OCI-M2 (cell line): ENCODE measurements around the gene ZNF710.
"Not testable (repeated sequence)": the region's sequence is repeated elsewhere in the genome, so short reads cannot be mapped to it uniquely, and the experiment has no call there.

ENCODE experiments used
- DNase-seq: peaks from one replicate; lab custom pipeline; 2025; ENCODE audit not compliant: unreplicated experiment; lab: John Stamatoyannopoulos, UW

The ZNF710 gene

DNA sequence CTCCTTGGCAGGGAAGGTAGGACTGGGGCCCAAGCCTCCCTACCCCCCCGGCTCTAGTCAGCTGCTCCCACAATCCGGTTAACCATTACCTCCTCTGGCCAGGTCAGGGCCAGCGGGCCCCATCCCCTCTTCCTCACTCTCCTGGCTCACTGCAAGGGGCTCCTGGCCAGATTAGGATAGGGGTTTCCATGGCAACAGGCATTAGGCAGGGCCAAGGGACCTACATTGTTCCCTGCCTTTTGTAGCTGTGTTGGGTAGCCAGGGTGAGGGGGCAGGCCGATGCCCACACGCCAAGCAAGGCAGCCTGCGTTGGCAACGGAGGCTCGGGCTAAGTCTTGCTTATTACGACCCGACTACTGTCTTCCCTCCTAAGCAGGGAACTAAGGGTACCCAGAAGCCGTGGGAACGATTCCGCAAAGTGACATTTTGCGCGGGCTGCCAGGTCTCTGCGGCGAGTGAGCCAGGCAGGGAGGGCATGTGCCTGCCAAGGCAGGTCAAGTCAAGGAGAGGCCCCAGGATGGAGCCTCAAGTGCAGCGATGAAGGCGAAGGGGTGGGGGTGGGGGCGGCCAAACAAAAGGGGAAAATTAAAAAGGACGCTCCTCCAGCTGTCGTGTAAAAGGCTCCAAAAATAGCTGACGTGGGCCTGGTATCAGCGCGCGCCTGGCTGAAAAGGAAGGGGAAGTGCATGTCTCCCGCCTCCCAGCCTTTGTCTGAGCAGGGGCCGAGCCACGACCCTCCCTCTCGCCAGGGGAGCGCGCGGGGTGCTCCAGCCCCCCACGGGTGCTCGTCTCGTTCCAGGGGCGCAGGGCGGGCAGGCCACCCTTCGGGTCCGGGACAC lies 100.2 kb downstream of the ZNF710 start:
- no peak for DNase-seq

DNA sequence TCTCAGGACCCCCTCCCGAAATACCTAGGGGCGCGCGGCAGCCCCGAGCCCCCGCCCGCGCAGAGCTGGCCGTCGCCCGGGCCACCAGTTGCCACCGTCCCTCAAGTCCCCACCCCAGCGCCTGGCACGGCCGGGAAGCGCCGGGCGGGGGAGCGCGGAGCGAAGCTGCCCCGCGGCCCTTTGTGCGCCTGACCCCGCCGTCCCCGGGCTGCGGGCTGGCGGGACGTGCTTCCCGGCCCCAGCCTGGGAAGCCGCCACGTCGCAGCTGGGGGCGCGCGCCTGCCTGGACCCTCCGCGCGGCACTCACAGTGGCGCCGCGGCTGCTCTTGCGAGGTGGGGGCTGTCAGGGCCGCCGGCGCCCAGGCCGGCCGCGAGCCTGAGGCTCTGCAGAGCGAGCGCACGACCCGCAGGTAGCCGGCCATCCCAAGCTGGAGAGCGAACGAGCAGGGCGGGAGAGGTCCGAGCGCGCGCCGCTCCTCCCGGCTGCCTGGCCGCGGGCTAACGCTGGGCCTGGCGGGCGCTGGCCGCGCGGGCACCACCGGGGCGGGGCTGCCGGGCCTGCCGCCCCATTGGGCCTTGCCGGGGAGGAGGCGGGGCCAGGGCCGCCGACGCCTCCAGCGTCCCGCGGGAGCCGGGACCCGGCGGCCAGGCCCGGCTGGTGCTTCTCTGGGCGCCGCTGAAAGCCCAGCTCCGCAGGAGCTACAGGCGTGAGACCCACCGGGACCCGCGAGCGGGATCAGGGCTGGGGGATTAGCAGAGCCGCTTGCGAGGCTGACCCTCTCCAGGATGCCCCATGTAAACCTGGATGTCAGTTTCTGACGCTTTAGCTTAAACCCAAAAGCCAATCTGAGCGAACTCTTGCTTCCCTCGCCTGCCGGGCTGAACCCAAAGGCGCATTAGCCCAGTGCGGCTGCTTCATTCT lies 101.1 kb downstream of the ZNF710 start, which contains the start of gene IDH2:
IDH2 (minus strand) TSS at position 500 of the 922 bp plus-strand sequence; CDS start at position 422, 78 bp downstream.
- DNase-seq: peak; percentile 38

DNA sequence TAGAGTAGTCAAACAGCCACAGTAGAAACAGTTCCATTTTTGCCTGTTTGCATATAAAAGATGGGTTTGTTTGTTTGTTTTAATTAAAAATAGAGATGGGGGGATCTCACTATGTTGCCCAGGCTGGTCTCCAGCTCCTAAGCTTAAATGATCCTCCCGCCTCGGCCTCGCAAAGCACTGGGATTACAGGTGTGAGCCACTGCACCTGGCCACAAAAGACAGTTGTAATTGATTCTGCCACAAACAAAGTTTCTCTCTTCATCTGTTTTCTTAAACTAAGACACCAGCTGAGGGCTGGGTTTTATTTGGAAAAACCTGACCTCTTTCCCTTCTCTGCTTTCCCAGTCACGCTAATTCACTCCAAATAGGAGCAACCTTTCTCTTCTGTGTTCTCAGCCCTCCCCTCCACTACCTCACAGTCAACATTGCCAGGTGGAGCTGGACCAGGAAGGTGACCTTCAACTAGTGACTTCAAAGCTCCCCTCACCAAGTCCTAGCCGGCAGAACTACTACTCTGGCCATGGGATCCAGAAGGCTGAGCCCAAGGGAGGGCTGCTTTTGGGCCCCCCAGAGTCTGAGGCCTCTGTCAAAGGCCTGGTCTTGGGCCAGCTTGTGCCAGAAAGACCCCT lies 102.7 kb downstream of the ZNF710 start:
- DNase-seq: no peak

DNA sequence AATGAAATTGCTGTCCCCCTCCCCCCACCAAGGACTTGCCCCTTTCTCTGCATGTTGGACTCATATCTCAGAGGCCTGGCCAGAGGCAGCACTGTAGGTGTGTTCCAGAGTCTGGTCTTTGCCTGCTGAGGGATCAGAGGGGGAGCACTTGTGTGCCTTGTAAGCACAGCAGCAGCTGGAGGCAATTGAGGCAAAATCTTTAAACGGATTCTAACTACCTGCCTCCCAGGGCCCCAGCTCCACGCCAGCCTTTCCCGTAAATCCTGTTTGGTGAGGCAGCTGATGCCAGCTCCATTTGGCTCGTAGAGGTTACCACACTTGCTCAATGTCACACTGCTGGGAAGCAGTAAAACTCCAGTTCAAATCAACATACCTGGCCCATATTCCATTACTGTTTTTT lies 103.4 kb downstream of the ZNF710 start:
- DNase-seq: no peak

DNA sequence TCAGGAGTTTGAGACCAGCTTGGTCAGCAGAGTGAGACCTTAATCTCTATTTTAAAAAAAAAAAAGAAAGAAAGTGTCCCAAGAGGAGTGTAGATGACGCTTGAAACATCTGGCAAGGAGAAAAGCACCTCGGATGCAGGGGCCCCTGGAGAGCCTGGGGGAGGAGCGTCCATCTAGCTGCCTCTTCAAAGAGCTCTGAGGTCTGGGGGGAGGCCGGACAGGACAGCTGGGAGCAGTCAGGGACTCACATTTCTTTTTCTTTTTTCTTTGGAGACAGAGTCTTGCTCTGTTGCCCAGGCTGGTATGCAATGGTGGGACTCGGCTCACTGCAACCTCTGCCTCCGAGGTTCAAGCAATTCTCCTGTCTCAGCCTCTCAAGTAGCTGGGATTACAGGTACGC lies 104.4 kb downstream of the ZNF710 start:
- no peak for DNase-seq

DNA sequence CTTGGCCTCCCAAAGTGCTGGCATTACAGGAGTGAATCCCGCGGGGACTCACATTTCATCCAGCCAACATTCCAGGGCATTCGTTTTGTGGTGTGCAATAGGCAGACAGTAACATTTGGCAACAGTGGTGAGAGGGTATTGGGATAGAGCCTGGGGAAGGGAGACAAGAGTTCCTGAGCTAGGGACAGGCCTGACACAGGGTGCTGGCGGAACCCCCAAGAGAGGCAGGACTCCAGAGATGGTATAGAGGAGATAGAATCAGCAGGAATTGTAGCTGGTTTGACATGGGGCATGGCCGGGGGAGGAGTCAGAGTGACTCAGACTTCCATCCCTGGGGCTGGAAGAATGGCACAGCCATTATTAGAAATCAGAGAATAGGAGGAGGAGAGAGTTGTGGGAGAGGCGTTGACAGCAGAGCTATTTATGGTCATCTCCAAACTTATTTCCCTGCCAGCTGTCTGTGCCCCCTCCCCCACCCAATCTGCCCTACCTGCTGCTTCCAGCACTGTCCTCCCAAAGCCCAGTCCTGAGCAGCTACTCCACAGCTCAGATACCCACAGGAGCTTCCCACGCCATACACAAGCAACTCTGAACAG lies 105.5 kb downstream of the ZNF710 start:
- DNase-seq: no peak

DNA sequence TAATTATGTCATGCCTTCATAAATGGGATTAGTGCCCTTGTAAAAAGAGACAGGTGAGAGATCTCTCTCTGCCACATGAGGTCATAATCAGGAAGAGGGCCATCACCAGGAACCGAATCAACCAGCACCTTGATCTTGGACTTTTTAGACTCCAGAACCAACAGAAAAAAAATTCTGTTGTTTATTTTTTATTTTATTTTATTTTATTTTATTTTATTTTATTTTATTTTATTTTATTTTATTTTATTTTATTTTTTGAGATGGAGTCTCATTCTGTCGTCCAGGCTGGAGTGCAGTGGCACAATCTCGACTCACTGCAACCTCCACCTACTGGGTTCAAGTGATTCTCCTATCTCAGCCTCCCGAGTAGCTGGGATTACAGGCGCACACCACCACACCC lies 106.9 kb downstream of the ZNF710 start:
- not testable (repeated sequence) for DNase-seq

DNA sequence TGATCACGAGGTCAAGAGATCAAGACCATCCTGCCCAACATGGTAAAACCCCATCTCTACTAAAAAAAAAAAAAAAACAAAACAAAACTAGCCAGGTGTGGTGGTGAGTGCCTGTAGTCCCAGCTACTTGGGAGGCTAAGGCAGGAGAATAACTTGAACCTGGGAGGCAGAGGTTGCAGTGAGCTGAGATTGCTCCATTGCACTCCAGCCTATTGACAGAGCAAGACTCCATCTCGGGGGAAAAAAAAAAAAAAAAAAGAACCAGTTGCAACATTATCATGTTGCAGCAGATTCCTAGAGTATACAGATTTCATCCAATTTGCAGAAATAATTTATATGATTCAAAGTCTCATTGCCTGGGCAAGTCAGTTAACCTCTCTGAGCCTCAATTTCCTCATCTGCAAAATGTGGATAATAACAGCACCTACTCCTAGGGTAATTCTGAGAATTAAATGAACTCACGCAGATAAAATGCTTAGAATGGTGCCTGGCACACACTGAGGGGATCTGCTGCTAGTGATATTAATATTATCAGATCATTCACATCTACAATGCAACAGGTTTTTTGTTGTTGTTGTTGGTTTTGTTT lies 108.1 kb downstream of the ZNF710 start:
- not testable (repeated sequence) for DNase-seq

DNA sequence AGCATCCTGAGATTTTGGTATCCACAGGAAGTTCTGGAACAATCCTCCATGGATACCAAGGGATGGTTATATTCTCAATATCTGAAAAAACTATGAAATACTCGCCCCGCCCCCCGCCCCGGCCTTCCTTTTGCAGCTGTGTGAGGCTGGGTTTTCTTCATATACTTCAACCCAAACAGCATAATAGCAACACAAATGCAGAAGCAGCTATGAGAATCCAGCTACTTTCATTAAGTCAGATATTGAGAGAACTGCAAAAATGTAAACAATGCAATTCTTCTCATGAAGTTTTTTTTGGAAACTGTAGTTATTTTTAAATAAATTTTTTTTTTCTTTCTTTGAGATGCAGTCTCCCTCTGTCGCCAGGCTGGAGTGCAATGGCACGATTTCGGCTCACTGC lies 112.0 kb downstream of the ZNF710 start:
- no peak for DNase-seq

DNA sequence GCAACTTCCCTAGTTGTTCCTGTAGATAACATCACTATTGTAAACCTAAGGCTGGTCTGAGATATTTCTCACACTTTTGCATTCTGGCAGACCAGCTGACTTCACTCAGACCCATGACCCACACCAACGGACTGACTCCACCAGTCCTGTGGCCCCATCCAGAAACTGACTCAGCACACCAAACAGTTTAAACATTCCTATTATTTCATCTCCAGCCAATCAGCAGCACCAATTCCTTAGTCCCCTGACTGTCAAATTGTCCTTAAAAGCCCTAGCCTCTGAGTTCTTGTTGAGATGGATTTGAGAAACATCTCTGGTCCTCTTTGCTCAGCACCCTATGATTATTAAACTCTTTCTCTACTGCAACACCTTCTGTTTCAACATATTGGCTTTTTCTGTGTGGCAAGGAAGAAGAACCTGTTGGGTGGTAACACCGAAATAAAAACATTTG lies 113.4 kb downstream of the ZNF710 start:
- DNase-seq: no peak

DNA sequence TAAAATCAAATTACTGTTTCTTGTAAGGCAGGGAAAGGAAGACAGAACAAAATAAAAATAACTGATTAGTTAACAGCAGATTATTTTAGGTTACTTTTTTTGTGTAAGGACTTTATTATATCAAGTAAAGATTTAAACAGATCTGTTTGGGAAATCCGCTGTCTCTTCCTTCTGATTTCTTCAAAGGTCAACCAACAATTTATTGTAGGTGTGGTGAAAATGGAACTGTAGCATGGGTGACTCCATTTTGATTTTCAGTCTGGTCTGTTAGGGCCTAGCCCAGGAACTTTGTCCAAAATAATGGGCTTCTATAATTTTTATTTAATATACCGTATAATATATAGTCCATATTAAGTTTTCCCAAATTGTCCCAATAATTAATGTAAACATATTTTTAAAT lies 114.7 kb downstream of the ZNF710 start:
- DNase-seq: no peak

DNA sequence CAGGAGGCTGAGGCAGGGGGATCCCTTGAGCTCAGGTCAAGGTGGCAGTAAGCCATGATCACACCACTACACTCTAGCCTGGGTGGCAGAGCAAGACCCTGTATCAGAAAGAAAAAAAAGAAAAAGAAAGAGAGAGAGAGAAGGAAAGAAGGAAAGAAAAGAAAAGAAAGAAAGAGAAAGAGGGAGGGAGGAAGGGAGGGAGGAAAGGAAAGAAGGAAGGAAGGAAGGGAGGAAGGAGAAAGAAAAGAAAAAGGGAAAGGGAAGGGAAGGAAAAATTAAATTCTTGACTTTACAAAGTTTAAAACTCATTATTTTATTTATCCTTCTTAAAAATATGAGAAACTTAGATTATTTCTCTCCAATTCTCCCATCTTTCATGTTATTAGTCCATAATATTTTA lies 118.2 kb downstream of the ZNF710 start:
- no peak for DNase-seq

DNA sequence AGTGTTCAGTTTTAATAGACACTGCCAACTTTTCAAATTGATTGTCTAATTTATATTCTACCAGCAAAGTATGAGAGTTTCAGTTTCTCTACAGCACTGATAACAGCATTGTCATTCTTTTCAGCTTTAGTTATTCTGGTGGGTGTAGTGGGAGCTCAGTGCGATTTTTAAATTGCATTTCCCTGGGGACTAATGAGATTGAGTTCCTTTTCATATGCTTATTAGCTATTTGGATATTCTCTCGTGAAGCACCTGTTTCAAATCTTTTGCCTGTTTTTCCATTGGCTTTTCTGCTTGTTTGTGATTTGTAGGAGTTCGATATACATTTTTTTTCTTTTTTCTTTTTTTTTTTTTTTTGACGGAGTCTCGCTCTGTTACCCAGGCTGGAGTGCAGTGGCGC lies 120.0 kb downstream of the ZNF710 start:
- DNase-seq: no peak

DNA sequence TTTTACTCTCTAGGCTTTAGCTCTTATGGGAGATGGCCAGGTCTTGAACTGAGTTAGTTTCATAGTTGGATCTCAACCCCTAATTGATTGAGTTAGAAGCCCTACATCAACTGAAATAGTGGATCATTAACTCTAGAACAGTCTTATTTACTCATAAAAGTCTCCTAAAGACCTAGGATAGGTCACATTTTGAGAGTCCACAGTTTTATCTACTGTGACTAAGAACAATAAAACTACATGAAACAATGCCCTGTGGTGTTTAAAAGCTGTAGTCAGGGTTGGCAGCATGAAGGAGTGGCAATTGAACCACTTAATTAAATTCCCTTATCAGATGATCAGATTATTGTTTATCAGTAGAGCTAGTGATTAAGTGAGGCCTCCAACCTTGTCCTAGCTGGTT lies 123.4 kb downstream of the ZNF710 start:
- no peak for DNase-seq

DNA sequence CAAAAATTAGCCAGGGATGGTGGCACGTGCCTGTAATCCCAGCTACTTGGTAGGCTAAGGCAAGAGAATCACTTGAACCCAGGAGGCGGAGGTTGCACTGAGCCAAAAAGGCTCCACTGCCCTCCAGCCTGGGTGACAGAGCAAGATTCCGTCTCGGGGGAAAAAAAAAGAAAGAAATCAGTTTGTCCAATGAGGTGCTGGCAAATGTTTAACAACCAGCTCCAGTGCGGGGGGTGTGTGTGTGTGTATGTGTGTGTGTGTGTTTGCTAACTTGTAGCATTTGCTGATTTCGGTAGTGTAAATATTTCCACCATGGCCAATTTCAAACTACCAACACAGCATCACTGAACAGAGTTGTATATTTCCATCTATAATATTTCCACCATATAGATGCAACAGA lies 124.9 kb downstream of the ZNF710 start:
- no peak for DNase-seq

DNA sequence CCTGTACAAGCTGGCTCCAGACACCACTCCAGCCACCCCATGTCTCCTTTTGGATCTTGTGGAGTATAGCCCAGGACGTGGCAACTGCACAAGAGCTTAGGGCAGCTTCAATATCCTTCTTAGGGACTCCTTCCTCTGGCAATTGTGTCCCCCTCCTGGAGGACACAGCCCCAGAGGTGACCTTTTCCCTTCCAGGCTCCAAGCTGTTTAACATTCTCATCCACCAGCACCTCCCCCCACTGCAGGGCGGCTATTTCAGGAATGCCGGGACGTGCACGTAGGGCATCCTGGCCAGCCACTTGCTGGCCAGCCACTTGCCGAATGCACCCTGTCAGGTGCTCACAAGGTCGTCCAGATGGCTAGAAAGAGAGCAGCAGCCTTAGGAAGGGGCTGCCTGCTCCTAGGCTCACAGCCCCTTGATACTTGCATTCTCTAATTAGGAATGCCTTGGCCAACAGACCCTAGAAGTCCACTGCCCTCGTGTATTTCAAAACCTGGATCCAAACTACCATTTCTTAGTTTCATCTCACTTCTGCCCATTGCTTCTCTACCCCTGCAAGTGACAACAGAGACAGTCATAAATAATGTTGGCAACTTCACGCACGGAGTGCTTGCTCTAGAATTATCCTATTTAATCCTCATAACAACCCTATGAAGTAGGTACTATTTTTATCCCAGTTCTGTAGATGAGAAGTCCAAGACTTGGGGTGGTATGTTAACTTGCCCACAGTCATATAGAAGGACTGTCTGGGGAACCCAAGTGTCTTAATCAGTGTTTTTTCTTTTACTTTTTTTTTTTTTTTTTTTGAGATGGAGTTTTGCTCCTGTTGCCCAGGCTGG lies 125.7 kb downstream of the ZNF710 start:
- DNase-seq: no peak

DNA sequence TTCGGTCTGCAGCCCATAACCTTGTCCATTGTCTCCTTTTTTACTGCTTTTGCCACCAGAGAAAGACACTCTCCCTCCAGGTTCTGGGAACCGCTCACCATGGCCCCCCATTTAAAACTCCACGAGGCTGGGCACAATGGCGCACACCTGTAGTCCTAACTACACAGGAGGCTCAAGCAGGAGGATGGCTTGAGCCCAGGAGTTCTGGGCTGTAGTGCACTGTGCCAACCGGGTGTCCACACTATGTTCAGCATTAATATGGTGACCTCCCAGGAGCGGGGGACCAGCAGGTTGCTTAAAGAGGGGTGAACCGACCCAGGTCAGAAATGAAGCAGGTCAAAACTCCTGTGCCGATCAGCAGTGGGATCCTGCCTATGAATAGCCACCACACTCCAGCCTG lies 129.2 kb downstream of the ZNF710 start:
- no peak for DNase-seq
